Liver (tissue), 9 donors: ENCODE measurements around the gene ATF2. TPM values are rescaled to one million over a fixed set of nuclear protein-coding genes. Genes with fewer than 3 reads are reported as not detected.
A peak's percentile ranks its signal among the peaks of the same experiment; 100 is the strongest.

Experiments
- DNase-seq: peaks from one replicate; pipeline ENCODE4 v3.0.0-alpha.2; 2017; ENCODE audit warnings: low spot score
- H3K27ac ChIP-seq, 2 donors: one replicate each; pipeline ENCODE4 v1.7.0; 2013; ENCODE audit warnings: inconsistent platforms in 2 of 2, low read length in 2 of 2, control low read depth in 1 of 2, low read depth in 1 of 2, mild to moderate bottlenecking in 1 of 2
- H3K27me3 ChIP-seq, 4 donors: one replicate each; pipeline versions ENCODE4 v1.6.1 to v1.7.0; 2013; ENCODE audit warnings: low read length in 3 of 4, inconsistent platforms in 1 of 4, mild to moderate bottlenecking in 1 of 4, moderate library complexity in 1 of 4; ENCODE audit not compliant: control insufficient read depth in 4 of 4, insufficient read depth in 4 of 4
- H3K36me3 ChIP-seq, 4 donors: one replicate each; pipeline versions ENCODE4 v1.6.1 to v1.7.0; 2013; ENCODE audit warnings: low read length in 3 of 4, mild to moderate bottlenecking in 3 of 4, low read depth in 1 of 4, moderate library complexity in 1 of 4; ENCODE audit not compliant: control insufficient read depth in 4 of 4, insufficient read depth in 3 of 4
- H3K4me1 ChIP-seq, 4 donors: one replicate each; pipeline versions ENCODE4 v1.6.1 to v1.7.0; 2013; ENCODE audit warnings: low read length in 3 of 4, mild to moderate bottlenecking in 3 of 4, moderate library complexity in 1 of 4; ENCODE audit not compliant: control insufficient read depth in 4 of 4, insufficient read depth in 4 of 4
- H3K4me3 ChIP-seq, 3 donors: one replicate each; pipeline versions ENCODE4 v1.6.1 to v1.7.0; 2013; ENCODE audit warnings: low read length in 3 of 3, control low read depth in 1 of 3, low read depth in 1 of 3, mild to moderate bottlenecking in 1 of 3
- H3K9ac ChIP-seq, 2 donors: one replicate each; pipeline ENCODE4 v1.7.0; 2013; ENCODE audit warnings: low read length in 2 of 2, mild to moderate bottlenecking in 2 of 2, moderate library complexity in 2 of 2, control low read depth in 1 of 2, low read depth in 1 of 2
- H3K9me3 ChIP-seq, 4 donors: one replicate each; pipeline versions ENCODE4 v1.6.1 to v1.7.0; 2013; ENCODE audit warnings: low read length in 3 of 4; ENCODE audit not compliant: control insufficient read depth in 4 of 4
- ATF3 ChIP-seq: IDR thresholded peaks from 2 replicates; pipeline ENCODE4 v1.6.1; 2016; ENCODE audit warnings: antibody characterized with exemption
- CTCF ChIP-seq: fragments of 150-350 bp; IDR thresholded peaks from 2 replicates; pipeline ENCODE4 v1.5.1; 2017; ENCODE audit warnings: improper control_type of control experiment, low read depth, low read length; ENCODE audit not compliant: missing input control
- EGR1 ChIP-seq, 2 donors: IDR thresholded peaks; 2 replicates each; pipeline ENCODE4 v1.6.1; 2016 to 2018; ENCODE audit warnings: antibody characterized with exemption in 2 of 2, low read depth in 2 of 2
- FOXA1 ChIP-seq: IDR thresholded peaks from 2 replicates; pipeline ENCODE4 v1.6.1; 2016; ENCODE audit warnings: antibody characterized with exemption
- FOXA2 ChIP-seq: IDR thresholded peaks from 2 replicates; pipeline ENCODE4 v1.6.1; 2016; ENCODE audit warnings: antibody characterized with exemption
- GABPA ChIP-seq, 2 donors: IDR thresholded peaks in 1 of 2; conservative IDR thresholded peaks in 1 of 2; 2 replicates each; pipeline ENCODE4 v1.6.1; 2016; ENCODE audit warnings: antibody characterized with exemption in 2 of 2, mild to moderate bottlenecking in 1 of 2, moderate library complexity in 1 of 2
- HNF4A ChIP-seq, 2 donors: conservative IDR thresholded peaks; 2 replicates each; pipeline ENCODE4 v1.6.1; 2016; ENCODE audit warnings: antibody characterized with exemption in 2 of 2, mild to moderate bottlenecking in 2 of 2
- HNF4G ChIP-seq: IDR thresholded peaks from 2 replicates; pipeline ENCODE4 v1.6.1; 2016; ENCODE audit warnings: antibody characterized with exemption
- JUND ChIP-seq, 2 donors: IDR thresholded peaks; 2 replicates each; pipeline ENCODE4 v1.6.1; 2016; ENCODE audit warnings: antibody characterized with exemption in 2 of 2
- MAX ChIP-seq: IDR thresholded peaks from 2 replicates; pipeline ENCODE4 v1.6.1; 2016; ENCODE audit warnings: antibody characterized with exemption
- NR2F2 ChIP-seq: IDR thresholded peaks from 2 replicates; pipeline ENCODE4 v1.6.1; 2016; ENCODE audit warnings: antibody characterized with exemption
- RAD21 ChIP-seq, 2 donors: IDR thresholded peaks; 2 replicates each; pipeline ENCODE4 v1.6.1; 2016; ENCODE audit warnings: antibody characterized with exemption in 2 of 2, mild to moderate bottlenecking in 2 of 2
- REST ChIP-seq: IDR thresholded peaks from 2 replicates; pipeline ENCODE4 v1.6.1; 2016; ENCODE audit warnings: antibody characterized with exemption, mild to moderate bottlenecking
- RXRA ChIP-seq, 2 donors: IDR thresholded peaks; 2 replicates each; pipeline ENCODE4 v1.6.1; 2017 to 2018; ENCODE audit warnings: antibody characterized with exemption in 2 of 2, mild to moderate bottlenecking in 1 of 2
- SP1 ChIP-seq: IDR thresholded peaks from 2 replicates; pipeline ENCODE4 v1.6.1; 2018; ENCODE audit warnings: antibody characterized with exemption, mild to moderate bottlenecking
- TAF1 ChIP-seq: conservative IDR thresholded peaks from 2 replicates; pipeline ENCODE4 v1.6.1; 2016; ENCODE audit warnings: antibody characterized with exemption, mild to moderate bottlenecking
- YY1 ChIP-seq: IDR thresholded peaks from 2 replicates; pipeline ENCODE4 v1.6.1; 2016; ENCODE audit warnings: antibody characterized with exemption, mild to moderate bottlenecking
- ZBTB33 ChIP-seq: IDR thresholded peaks from 2 replicates; pipeline ENCODE4 v1.6.1; 2016; ENCODE audit warnings: antibody characterized with exemption
- WGBS: extraction: QIAGEN DNeasy Blood & Tissue Kit; methylation state at CpG from one replicate; pipeline ENCODE4 v1.1.7; 2013; 5-methylcytosine and 5-hydroxymethylcytosine counted together
- polyA plus RNA-seq, 2 donors: library from polyadenylated mRNA; stranded (reverse) in 1 of 2; unstranded in 1 of 2; fragments of 200-250 nt in 1 of 2; fragments of >200 nt in 1 of 2; fragmentation: Nextera tagmentation in 1 of 2; extraction: Ambion mirVana in 1 of 2; gene quantifications; one replicate each; pipeline versions ENCODE4 v1.2.1 to v1.2.3, GENCODE V29; 2013 to 2015
- total RNA-seq, 2 donors: library from RNA; depleted of rRNA; stranded (reverse); fragments of >200 nt; gene quantifications; one replicate each; pipeline ENCODE4 v1.2.3, GENCODE V29; 2014
- donor health status: healthy.
- donor health status: healthy.
- donor health status: healthy.
- donor health status: healthy.
- donor health status: healthy.

The ATF2 gene
- total and polyA plus RNA-seq, 4 donors, result 10.4 to 34.0 (median 17.2) TPM

- peak overlapping the region; percentile 90 to 97 for H3K27ac ChIP-seq
- 3% methylated on average over 10 of the region's 10 CpGs for WGBS
- peak overlapping the region; percentile 69 to 100 (median 72) for H3K4me3 ChIP-seq
- no peaks in the 10 kb centered on the region for H3K27me3 ChIP-seq
- no peaks in the 10 kb centered on the region for H3K9me3 ChIP-seq
- peaks cover 0 to 9% (median 0%) of the 10 kb centered on the region in 4 donors for H3K4me1 ChIP-seq
- TF ChIP-seq HNF4A (conservative IDR thresholded peaks at IDR 0.05), result peak; percentile 74 to 88
- peak; percentile 28 to 48 for TF ChIP-seq RXRA (IDR thresholded peaks at IDR 0.05)
- peak; percentile 33 for TF ChIP-seq YY1
- no peak for TF ChIP-seq CTCF
- no peak for TF ChIP-seq REST
- TF ChIP-seq JUND (IDR thresholded peaks at IDR 0.05), result no peak
- no peak for TF ChIP-seq FOXA2
- no peak for TF ChIP-seq GABPA (IDR thresholded peaks at IDR 0.05 in 1 of 2, conservative IDR thresholded peaks at IDR 0.05 in 1 of 2)
- no peak for TF ChIP-seq NR2F2
- TF ChIP-seq ZBTB33, result peak; percentile 48
- no peak for TF ChIP-seq RAD21 (IDR thresholded peaks at IDR 0.05)
- no peak for TF ChIP-seq MAX
- TF ChIP-seq ATF3, result no peak
- peak; percentile 28 for TF ChIP-seq SP1
- no peak for TF ChIP-seq FOXA1
- TF ChIP-seq HNF4G, result no peak
- no peak for TF ChIP-seq TAF1
- peak; percentile 85 to 90 for TF ChIP-seq EGR1 (IDR thresholded peaks at IDR 0.05; ENCODE audit: low read depth in 2 of 2)
- H3K9ac ChIP-seq, result peak overlapping the region; percentile 82 to 99
- DNase-seq, result peak; percentile 51
- peaks cover 7 to 34% (median 25%) of the 10 kb centered on the region in 4 donors for H3K36me3 ChIP-seq
Measured at GRCh38 chr2:175180701-175181103, 12.7 kb upstream of the ATF2 start.
